Measurements from ENCODE around the gene MRPL55. TPM values are rescaled to one million over a fixed set of nuclear protein-coding genes. Genes with fewer than 3 reads are reported as not detected.

Gene MRPL55
- polyA plus RNA-seq, 3 donors, result 99.8 to 277 (median 104) TPM

DNA sequence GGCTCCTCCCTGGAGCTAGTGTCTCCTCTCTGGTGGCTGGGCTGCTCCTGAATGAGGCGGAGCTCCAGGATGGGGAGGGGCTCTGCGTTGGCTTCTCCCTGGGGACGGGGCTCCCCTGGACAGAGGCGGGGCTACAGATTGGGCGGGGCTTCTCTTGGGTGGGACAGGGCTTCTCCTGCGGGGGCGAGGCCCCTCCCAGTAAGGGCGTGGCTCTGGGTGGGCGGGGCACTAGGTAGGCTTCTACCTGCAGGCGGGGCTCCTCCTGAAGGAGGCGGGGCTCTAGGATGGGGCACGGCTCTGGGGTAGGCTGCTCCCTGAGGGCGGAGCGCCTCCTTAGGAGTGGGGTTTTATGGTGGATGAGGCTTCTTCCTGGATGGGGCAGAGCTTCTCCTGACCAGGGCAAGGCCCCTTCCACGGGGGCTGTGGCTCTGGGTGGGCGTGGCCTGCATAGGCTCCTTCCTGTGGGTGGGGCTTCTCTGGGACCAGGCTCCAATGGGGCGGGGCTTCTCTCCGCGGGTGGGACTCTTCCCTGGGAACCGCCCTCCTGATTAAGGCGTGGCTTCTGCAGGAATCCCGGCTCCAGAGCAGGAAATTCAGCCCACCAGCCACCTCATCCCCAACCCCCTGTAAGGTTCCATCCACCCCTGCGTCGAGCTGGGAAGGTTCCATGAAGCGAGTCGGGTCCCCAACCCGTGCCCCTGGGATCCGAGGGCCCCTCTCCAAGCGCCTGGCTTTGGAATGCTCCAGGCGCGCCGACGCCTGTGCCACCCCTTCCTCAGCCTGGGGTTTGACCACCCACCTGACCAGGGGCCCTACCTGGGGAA is 49.3 kb downstream of the MRPL55 start:
- H3K4me2 ChIP-seq (replicated peaks; ENCODE audit: extremely low read depth, low read length, poor library complexity, severe bottlenecking), result peak overlapping the region; percentile 79
- no peak for TF ChIP-seq CTCF (IDR thresholded peaks at IDR 0.05)
- peak overlapping the region; percentile 85 for H2AFZ ChIP-seq (ENCODE audit: insufficient read depth, low read depth, low read length, poor library complexity, severe bottlenecking)
- H3K36me3 Mint-ChIP-seq, result peaks cover 3% of the 10 kb centered on the region in 2 donors
- H3K27ac Mint-ChIP-seq, result peak overlapping the region in 1 of 7 donors; percentile 41
- H3K4me1 ChIP-seq (ENCODE audit: control insufficient read depth in 1 of 2, insufficient read depth in 2 of 2, low read length in 2 of 2), result peaks cover 17 to 22% of the 10 kb centered on the region in 2 donors
- intact Hi-C loops (cut with micrococcal nuclease), result loop anchor here in 1 of 2 donors (10.0 kb wide), 1 partner anchor 305 kb away; no protein-coding TSS in a partner anchor
- H3K9ac ChIP-seq (ENCODE audit: insufficient read depth, low read length, poor library complexity, severe bottlenecking), result peak overlapping the region; percentile 38
- no peaks in the 10 kb centered on the region for H4K20me1 ChIP-seq (ENCODE audit: insufficient read depth, low read length)
- peaks cover 8 to 14% of the 10 kb centered on the region in 2 donors for H3K9me3 ChIP-seq (replicated peaks in 1 of 2; ENCODE audit: control insufficient read depth in 1 of 2, insufficient read depth in 1 of 2, low read length in 2 of 2)
- no peaks in the 10 kb centered on the region for H3K79me2 ChIP-seq (ENCODE audit: insufficient read depth, low read length)
- peaks cover 38 to 68% of the 10 kb centered on the region in 2 donors for H3K27me3 ChIP-seq (ENCODE audit: control insufficient read depth in 2 of 2, insufficient read depth in 2 of 2, low read length in 2 of 2)
- 4% methylated on average over 22 of the region's 33 CpGs for WGBS (ENCODE audit: insufficient coverage)
- no peaks in the 10 kb centered on the region for H3K36me3 ChIP-seq (replicated peaks in 1 of 2; ENCODE audit: control insufficient read depth in 1 of 2, insufficient read depth in 2 of 2, low read length in 2 of 2)
- H3K27ac ChIP-seq (ENCODE audit: low read depth in 1 of 2, low read length in 2 of 2), result no peak overlapping the region
- H3K4me1 Mint-ChIP-seq, result peaks cover 11% of the 10 kb centered on the region
- peak in 2 of 3 donors; percentile 12 for DNase-seq
- H3K4me3 ChIP-seq (replicated peaks in 1 of 3; ENCODE audit: low read depth in 2 of 3, low read length in 3 of 3), result peak overlapping the region; percentile 33 to 77 (median 36)
- H3K4me3 Mint-ChIP-seq, result peak overlapping the region; percentile 74
- H3K9me3 Mint-ChIP-seq, result peaks cover 0 to 28% (median 17%) of the 10 kb centered on the region in 7 donors
- H3K27me3 Mint-ChIP-seq (ENCODE audit: low read depth in 3 of 3), result peaks cover 55 to 72% (median 65%) of the 10 kb centered on the region in 3 donors

GRCh38 chr1:228058949-228059633 is 50.0 kb downstream of the MRPL55 start:
- WGBS (ENCODE audit: insufficient coverage), result 13% methylated on average over 64 of the region's 66 CpGs
- H3K36me3 ChIP-seq (replicated peaks in 1 of 2; ENCODE audit: control insufficient read depth in 1 of 2, insufficient read depth in 2 of 2, low read length in 2 of 2), result no peaks in the 10 kb centered on the region
- peak overlapping the region; percentile 74 for H3K4me3 Mint-ChIP-seq
- DNase-seq, result no peak
- no peak overlapping the region for H3K27ac ChIP-seq (ENCODE audit: low read depth in 1 of 2, low read length in 2 of 2)
- intact Hi-C loops (cut with micrococcal nuclease), result loop anchor here in 1 of 2 donors (10.0 kb wide), 1 partner anchor 304 kb away; no protein-coding TSS in a partner anchor
- H3K79me2 ChIP-seq (ENCODE audit: insufficient read depth, low read length), result no peaks in the 10 kb centered on the region
- peaks cover 11% of the 10 kb centered on the region for H3K4me1 Mint-ChIP-seq
- peak overlapping the region; percentile 38 for H3K9ac ChIP-seq (ENCODE audit: insufficient read depth, low read length, poor library complexity, severe bottlenecking)
- peaks cover 55 to 76% (median 67%) of the 10 kb centered on the region in 3 donors for H3K27me3 Mint-ChIP-seq (ENCODE audit: low read depth in 3 of 3)
- TF ChIP-seq CTCF (IDR thresholded peaks at IDR 0.05), result no peak
- H3K4me1 ChIP-seq (ENCODE audit: control insufficient read depth in 1 of 2, insufficient read depth in 2 of 2, low read length in 2 of 2), result peaks cover 17 to 22% of the 10 kb centered on the region in 2 donors
- peaks cover 0 to 33% (median 19%) of the 10 kb centered on the region in 7 donors for H3K9me3 Mint-ChIP-seq
- no peak overlapping the region for H3K27ac Mint-ChIP-seq
- peak overlapping the region; percentile 33 to 77 (median 36) for H3K4me3 ChIP-seq (replicated peaks in 1 of 3; ENCODE audit: low read depth in 2 of 3, low read length in 3 of 3)
- peaks cover 38 to 68% of the 10 kb centered on the region in 2 donors for H3K27me3 ChIP-seq (ENCODE audit: control insufficient read depth in 2 of 2, insufficient read depth in 2 of 2, low read length in 2 of 2)
- H4K20me1 ChIP-seq (ENCODE audit: insufficient read depth, low read length), result no peaks in the 10 kb centered on the region
- peaks cover 3% of the 10 kb centered on the region in 2 donors for H3K36me3 Mint-ChIP-seq
- H2AFZ ChIP-seq (ENCODE audit: insufficient read depth, low read depth, low read length, poor library complexity, severe bottlenecking), result peak overlapping the region; percentile 85
- peak overlapping the region; percentile 79 for H3K4me2 ChIP-seq (replicated peaks; ENCODE audit: extremely low read depth, low read length, poor library complexity, severe bottlenecking)
- peaks cover 8 to 14% of the 10 kb centered on the region in 2 donors for H3K9me3 ChIP-seq (replicated peaks in 1 of 2; ENCODE audit: control insufficient read depth in 1 of 2, insufficient read depth in 1 of 2, low read length in 2 of 2)

Measured in CD14-positive monocyte (primary cell).